ENCODE data around the gene STIMATE.
A peak's percentile ranks its signal among the peaks of the same experiment; 100 is the strongest.

The STIMATE gene

GRCh38 chr3:52897130-52898122, at the start of gene STIMATE (continued):
- TF ChIP-seq ZNF660 (tag by site-specific recombination; IDR thresholded peaks at IDR 0.05), result 0 out of 2 replicates have a peak, but pooled peaks have one; percentile 28
- TF ChIP-seq ZNF596 (tag by site-specific recombination; IDR thresholded peaks at IDR 0.05), result no peak
- peak; percentile 58 for TF ChIP-seq ZNF335 (tag by site-specific recombination; conservative IDR thresholded peaks at IDR 0.05)
- TF ChIP-seq AEBP2 (tag by site-specific recombination; IDR thresholded peaks at IDR 0.05; ENCODE audit: borderline replicate concordance), result no peak

- CTCF ChIA-PET, result interaction anchor here (1.3 kb wide), 1 partner anchor 13 kb away, joined by 3 read pairs; no protein-coding TSS in a partner anchor
Measured at GRCh38 chr3:52939600-52939999, 42.3 kb upstream of the STIMATE start.

DNA sequence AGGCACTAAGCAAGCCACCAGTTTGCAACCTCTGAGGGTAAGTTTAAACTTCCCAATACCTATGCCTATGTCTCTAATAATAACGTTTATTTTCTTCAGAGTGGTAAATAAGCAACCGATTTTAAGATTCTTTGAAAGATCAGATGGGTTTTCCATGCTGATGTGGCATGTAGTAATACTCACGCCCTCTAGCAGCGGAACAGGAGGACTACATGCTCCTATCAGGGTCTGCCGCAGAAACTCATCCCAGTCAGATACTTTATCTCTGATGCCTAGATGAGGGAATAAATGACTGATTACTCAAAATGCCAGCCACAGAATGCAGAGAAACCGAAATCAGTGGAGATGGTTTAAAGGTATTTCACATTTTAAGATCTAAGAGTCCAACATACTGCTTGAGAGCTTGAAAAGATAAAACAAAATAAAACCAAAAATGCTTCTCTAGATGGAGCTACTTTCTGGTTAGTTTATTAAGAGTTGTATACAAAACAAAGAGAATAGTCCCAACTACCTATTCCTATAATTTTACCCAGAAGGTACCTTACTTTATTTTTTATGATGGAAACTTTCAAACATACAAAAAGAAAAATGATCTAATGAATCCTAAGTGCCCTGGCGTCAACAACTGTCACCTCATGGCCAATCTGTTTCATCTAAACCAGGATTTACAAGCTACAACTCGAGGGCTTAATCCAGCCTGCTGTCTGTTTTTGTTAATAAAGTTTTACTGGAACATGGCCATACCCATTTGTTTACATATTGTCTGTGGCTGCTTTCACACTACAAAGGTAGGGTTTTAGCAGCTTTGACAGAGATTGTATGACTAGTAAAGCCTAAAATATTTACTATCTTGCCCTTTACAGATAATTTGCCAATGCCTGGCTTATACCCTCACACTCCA, 37.5 kb upstream of the STIMATE start:
- ChIA-PET CTCF (interaction anchor here (0.5 to 1.0 kb wide), 9 partner anchors 8 to 52 kb away, joined by 3 to 5 read pairs (median 3); no protein-coding TSS in a partner anchor), POLR2A (no interaction called here)
- Histone ChIP-seq H3K4me3 (ENCODE audit: low read depth, low read length) (no peak overlapping the region), H3K4me1 (ENCODE audit: control insufficient read depth, insufficient read depth, low read length) (peaks cover 3% of the 10 kb centered on the region; the same call in 1 of the 2 replicates), H3K36me3 (ENCODE audit: control insufficient read depth in 2 of 2, insufficient read depth in 1 of 2, low read length in 2 of 2) (peaks cover 3 to 5% of the 10 kb centered on the region in 2 experiments; a peak in 2 of 3 replicates), H3K9me3 (ENCODE audit: control insufficient read depth, insufficient read depth, low read depth, low read length) (no peaks in the 10 kb centered on the region), H3K27ac (ENCODE audit: extremely low read depth, low read depth, low read length) (no peak overlapping the region)
- TF ChIP-seq HOXC10 (CRISPR knock-in tag; IDR thresholded peaks at IDR 0.05) (no peak), EGR2 (tag by site-specific recombination; IDR thresholded peaks at IDR 0.05; ENCODE audit: low read depth) (no peak), SCRT2 (tag by site-specific recombination; IDR thresholded peaks at IDR 0.05) (no peak), ZNF561 (tag by site-specific recombination; IDR thresholded peaks at IDR 0.05; ENCODE audit: borderline replicate concordance) (no peak), REPIN1 (tag by site-specific recombination; IDR thresholded peaks at IDR 0.05; ENCODE audit: low read depth) (no peak), FEZF1 (tag by site-specific recombination; IDR thresholded peaks at IDR 0.05) (peak; percentile 20; the same call in 1 of the 2 replicates), ZNF302 (tag by site-specific recombination; IDR thresholded peaks at IDR 0.05; ENCODE audit: low read depth) (no peak), ZNF335 (tag by site-specific recombination; conservative IDR thresholded peaks at IDR 0.05) (0 out of 2 replicates have a peak, but pooled peaks have one; percentile 15), ZNF10 (tag by site-specific recombination; IDR thresholded peaks at IDR 0.05) (no peak), ZNF629 (tag by site-specific recombination; IDR thresholded peaks at IDR 0.05) (peak; percentile 28; the same call in 1 of the 2 replicates)
- TF ChIP-seq, protein P1, sequence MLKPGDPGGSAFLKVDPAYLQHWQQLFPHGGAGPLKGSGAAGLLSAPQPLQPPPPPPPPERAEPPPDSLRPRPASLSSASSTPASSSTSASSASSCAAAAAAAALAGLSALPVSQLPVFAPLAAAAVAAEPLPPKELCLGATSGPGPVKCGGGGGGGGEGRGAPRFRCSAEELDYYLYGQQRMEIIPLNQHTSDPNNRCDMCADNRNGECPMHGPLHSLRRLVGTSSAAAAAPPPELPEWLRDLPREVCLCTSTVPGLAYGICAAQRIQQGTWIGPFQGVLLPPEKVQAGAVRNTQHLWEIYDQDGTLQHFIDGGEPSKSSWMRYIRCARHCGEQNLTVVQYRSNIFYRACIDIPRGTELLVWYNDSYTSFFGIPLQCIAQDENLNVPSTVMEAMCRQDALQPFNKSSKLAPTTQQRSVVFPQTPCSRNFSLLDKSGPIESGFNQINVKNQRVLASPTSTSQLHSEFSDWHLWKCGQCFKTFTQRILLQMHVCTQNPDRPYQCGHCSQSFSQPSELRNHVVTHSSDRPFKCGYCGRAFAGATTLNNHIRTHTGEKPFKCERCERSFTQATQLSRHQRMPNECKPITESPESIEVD (tag by site-specific recombination; IDR thresholded peaks at IDR 0.05), result peak; percentile 75

More at GRCh38 chr3:52939600-52939999, 42.3 kb upstream of the STIMATE start:
- Histone ChIP-seq H3K9me3 (ENCODE audit: control insufficient read depth, insufficient read depth, low read depth, low read length) (no peaks in the 10 kb centered on the region), H3K36me3 (ENCODE audit: control insufficient read depth in 2 of 2, insufficient read depth in 1 of 2, low read length in 2 of 2) (peaks cover 0 to 3% of the 10 kb centered on the region in 2 experiments; a peak in 1 of 3 replicates), H3K4me1 (ENCODE audit: control insufficient read depth, insufficient read depth, low read length) (peaks cover 3% of the 10 kb centered on the region; the same call in 1 of the 2 replicates), H3K27ac (ENCODE audit: extremely low read depth, low read depth, low read length) (no peak overlapping the region), H3K4me3 (ENCODE audit: low read depth, low read length) (no peak overlapping the region)
- TF ChIP-seq ZNF660 (tag by site-specific recombination; IDR thresholded peaks at IDR 0.05) (no peak), ZNF449 (tag by site-specific recombination; IDR thresholded peaks at IDR 0.05) (no peak), ZNF768 (tag by site-specific recombination; IDR thresholded peaks at IDR 0.05) (no peak), ZNF37A (tag by site-specific recombination; IDR thresholded peaks at IDR 0.05) (no peak), PRDM1 (tag by site-specific recombination; IDR thresholded peaks at IDR 0.05) (no peak), BCL6B (tag by site-specific recombination; IDR thresholded peaks at IDR 0.05) (no peak)
- POLR2A ChIA-PET, result no interaction called here

All from HEK293 (cell line).